H9 (cell line): ENCODE results near the gene DLG2. TPM values are rescaled to one million over a fixed set of nuclear protein-coding genes. Genes with fewer than 3 reads are reported as not detected.

Experiments used
- DNase-seq: peaks from one replicate; pipeline ENCODE4 v3.0.0-alpha.2; 2017
- H2AFZ ChIP-seq: one replicate; pipeline ENCODE4 v1.6.1; 2013; ENCODE audit warnings: mild to moderate bottlenecking, low read length, control low read depth, moderate library complexity
- H2AK5ac ChIP-seq: 2 replicates; pipeline ENCODE4 v1.6.1; 2013; ENCODE audit warnings: low read length, control low read depth, mixed read lengths; ENCODE audit not compliant: insufficient read length
- H2BK120ac ChIP-seq: one replicate; pipeline ENCODE4 v1.6.1; 2013; ENCODE audit warnings: low read depth, mild to moderate bottlenecking, low read length, control low read depth, inconsistent platforms; ENCODE audit not compliant: poor library complexity, severe bottlenecking
- H2BK12ac ChIP-seq: 2 replicates; pipeline ENCODE4 v1.6.1; 2013; ENCODE audit warnings: low read length, control low read depth, mixed read lengths, low read depth; ENCODE audit not compliant: insufficient read length
- H2BK15ac ChIP-seq: 2 replicates; pipeline ENCODE4 v1.6.1; 2013; ENCODE audit warnings: low read depth, low read length, control low read depth
- H2BK20ac ChIP-seq: one replicate; pipeline ENCODE4 v1.6.1; 2013; ENCODE audit warnings: low read depth, mild to moderate bottlenecking, low read length, control low read depth, inconsistent platforms; ENCODE audit not compliant: poor library complexity, severe bottlenecking
- H2BK5ac ChIP-seq: 2 replicates; pipeline ENCODE4 v1.6.1; 2013; ENCODE audit warnings: low read length, control low read depth, mixed read lengths; ENCODE audit not compliant: insufficient read length
- H3K14ac ChIP-seq: 2 replicates; pipeline ENCODE4 v1.6.1; 2013; ENCODE audit warnings: low read length, control low read depth; ENCODE audit not compliant: insufficient read depth
- H3K18ac ChIP-seq: 2 replicates; pipeline ENCODE4 v1.6.1; 2013; ENCODE audit warnings: low read depth, mild to moderate bottlenecking, mixed read lengths, low read length, control low read depth; ENCODE audit not compliant: insufficient read length
- H3K23ac ChIP-seq: 2 replicates; pipeline ENCODE4 v1.6.1; 2013; ENCODE audit warnings: low read length, control low read depth, mixed read lengths, low read depth; ENCODE audit not compliant: insufficient read length
- H3K23me2 ChIP-seq: 2 replicates; pipeline ENCODE4 v1.6.1; 2013; ENCODE audit warnings: low read depth, mild to moderate bottlenecking, mixed read lengths, low read length, control low read depth; ENCODE audit not compliant: insufficient read length, poor library complexity, severe bottlenecking
- H3K27ac ChIP-seq: 2 replicates; pipeline ENCODE4 v1.5.1; 2013; ENCODE audit warnings: low read length, control low read depth, mixed read lengths, low read depth; ENCODE audit not compliant: insufficient read length
- H3K27me3 ChIP-seq: 2 replicates; pipeline ENCODE4 v1.6.1; 2013; ENCODE audit warnings: low read length, control low read depth, inconsistent platforms; ENCODE audit not compliant: insufficient read depth
- H3K4ac ChIP-seq: 2 replicates; pipeline ENCODE4 v1.6.1; 2013; ENCODE audit warnings: low read depth, mild to moderate bottlenecking, control low read depth, inconsistent platforms, low read length, moderate library complexity
- H3K4me1 ChIP-seq: 2 replicates; pipeline ENCODE4 v1.6.1; 2013; ENCODE audit warnings: low read length, control low read depth, inconsistent platforms; ENCODE audit not compliant: insufficient read depth
- H3K4me2 ChIP-seq: 2 replicates; pipeline ENCODE4 v1.6.1; 2013; ENCODE audit warnings: low read length, control low read depth, mixed read lengths; ENCODE audit not compliant: insufficient read length, insufficient read depth
- H3K56ac ChIP-seq: 2 replicates; pipeline ENCODE4 v1.6.1; 2013; ENCODE audit warnings: low read depth, mild to moderate bottlenecking, mixed read lengths, low read length, control low read depth; ENCODE audit not compliant: insufficient read length
- H3K79me1 ChIP-seq: 2 replicates; pipeline ENCODE4 v1.6.1; 2013; ENCODE audit warnings: low read depth, mild to moderate bottlenecking, moderate library complexity, low read length, control low read depth, inconsistent platforms; ENCODE audit not compliant: insufficient read depth, poor library complexity, severe bottlenecking
- H3K79me2 ChIP-seq: 2 replicates; pipeline ENCODE4 v1.6.1; 2013; ENCODE audit warnings: low read length, control low read depth, inconsistent platforms; ENCODE audit not compliant: insufficient read depth
- H3K9ac ChIP-seq: 2 replicates; pipeline ENCODE4 v1.6.1; 2013; ENCODE audit warnings: low read length, control low read depth, mixed read lengths; ENCODE audit not compliant: insufficient read length; ENCODE audit errors: extremely low read depth
- H3K9me3 ChIP-seq: one replicate; pipeline ENCODE4 v1.6.1; 2013; ENCODE audit warnings: low read depth, low read length, inconsistent platforms; ENCODE audit not compliant: control insufficient read depth
- H3T11ph ChIP-seq: one replicate; pipeline ENCODE4 v1.6.1; 2013; ENCODE audit warnings: mild to moderate bottlenecking, low read length, control low read depth, inconsistent platforms
- H4K20me1 ChIP-seq: one replicate; pipeline ENCODE4 v1.6.1; 2013; ENCODE audit not compliant: control insufficient read depth, insufficient read length, insufficient read depth
- H4K5ac ChIP-seq: 2 replicates; pipeline ENCODE4 v1.6.1; 2013; ENCODE audit warnings: low read depth, mild to moderate bottlenecking, mixed read lengths, low read length, control low read depth; ENCODE audit not compliant: insufficient read length
- H4K8ac ChIP-seq: replicated peaks from 2 replicates; pipeline ENCODE4 v1.6.1; 2013; ENCODE audit warnings: low read length, control low read depth, mixed read lengths, low read depth; ENCODE audit not compliant: insufficient read length
- H4K91ac ChIP-seq: 2 replicates; pipeline ENCODE4 v1.6.1; 2013; ENCODE audit warnings: low read depth, mild to moderate bottlenecking, moderate library complexity, mixed read lengths, low read length, control low read depth; ENCODE audit not compliant: insufficient read length
- H3K27ac Mint-ChIP-seq, 3 experiments: 2 replicates in 2 of 3; 3 replicates in 1 of 3; pipeline ENCODE4 v1.8.0; 2020 to 2021; ENCODE audit warnings: mixed read lengths in 3 of 3, mild to moderate bottlenecking in 1 of 3, moderate library complexity in 1 of 3
- H3K27me3 Mint-ChIP-seq: 2 replicates; pipeline ENCODE4 v1.8.0; 2021; ENCODE audit warnings: low read depth, mild to moderate bottlenecking, moderate library complexity, mixed read lengths
- H3K36me3 Mint-ChIP-seq, 3 experiments: 2 replicates in 2 of 3; 3 replicates in 1 of 3; pipeline ENCODE4 v1.8.0; 2020 to 2021; ENCODE audit warnings: low read depth in 3 of 3, mixed read lengths in 3 of 3; ENCODE audit not compliant: insufficient read depth in 1 of 3
- H3K4me1 Mint-ChIP-seq, 2 experiments: 2 replicates each; pipeline ENCODE4 v1.8.0; 2020; ENCODE audit warnings: mixed read lengths in 2 of 2
- H3K4me3 Mint-ChIP-seq, 2 experiments: 2 replicates in 1 of 2; 3 replicates in 1 of 2; pipeline ENCODE4 v1.8.0; 2020 to 2021; ENCODE audit warnings: mild to moderate bottlenecking in 2 of 2, mixed read lengths in 2 of 2, moderate library complexity in 1 of 2
- H3K9me3 Mint-ChIP-seq, 2 experiments: 2 replicates in 1 of 2; 3 replicates in 1 of 2; pipeline ENCODE4 v1.8.0; 2020; ENCODE audit warnings: mild to moderate bottlenecking in 2 of 2, mixed read lengths in 2 of 2, moderate library complexity in 1 of 2
- total RNA-seq: library from RNA; stranded (reverse); gene quantifications from 2 replicates; pipeline ENCODE4 v1.2.1, GENCODE V29; 2021
- TF ChIP-seq, protein P1 (sequence below): fragments of 200-600 bp; sonication (generic); conservative IDR thresholded peaks from 3 replicates; pipeline ENCODE4 v1.8.0; 2021; ENCODE audit warnings: antibody characterized with exemption, mild to moderate bottlenecking

Gene DLG2
- total RNA-seq, 1 experiment from 2014 or later: 8.0 TPM

DNA sequence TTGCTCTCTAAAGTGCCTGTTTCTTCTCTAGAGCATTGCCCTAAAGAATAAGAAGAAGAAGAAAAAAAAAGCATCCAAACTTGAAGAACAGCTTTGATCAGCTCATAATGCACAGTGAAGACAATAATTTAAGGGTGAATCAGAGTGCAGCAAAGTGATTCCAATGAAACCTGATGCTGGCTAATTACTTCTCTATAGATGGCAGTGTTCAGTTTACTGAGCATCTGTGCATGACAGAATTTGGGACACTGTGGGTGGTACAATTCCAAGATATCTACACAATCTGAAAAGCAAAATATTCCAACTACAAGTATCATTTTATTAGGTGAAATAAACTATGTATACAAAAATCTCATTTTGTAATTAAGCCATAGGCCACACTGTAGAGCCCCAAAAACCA lies 1890.5 kb downstream of the DLG2 start:
- Histone ChIP-seq H4K8ac (no peak overlapping the region), H3K4me1 (no peaks in the 10 kb centered on the region), H3K23ac (no peak overlapping the region)

More for the DNA sequence above, 1890.5 kb downstream of the DLG2 start:
- Histone ChIP-seq H2BK5ac (no peak overlapping the region), H3K56ac (no peak overlapping the region), H3K9me3 (no peaks in the 10 kb centered on the region), H2BK12ac (no peak overlapping the region), H3T11ph (no peak overlapping the region), H3K79me2 (no peaks in the 10 kb centered on the region), H3K27me3 (no peaks in the 10 kb centered on the region), H3K23me2 (no peaks in the 10 kb centered on the region), H4K5ac (no peak overlapping the region), H3K18ac (no peak overlapping the region), H4K20me1 (no peaks in the 10 kb centered on the region), H2AK5ac (no peak overlapping the region), H3K4me2 (no peak overlapping the region), H2BK20ac (no peak overlapping the region), H3K79me1 (no peaks in the 10 kb centered on the region), H2BK120ac (no peak overlapping the region), H3K4ac (no peak overlapping the region), H3K9ac (no peak overlapping the region), H3K14ac (no peak overlapping the region), H2AFZ (no peak overlapping the region), H2BK15ac (no peak overlapping the region), H4K91ac (no peak overlapping the region), H3K27ac (no peak overlapping the region)
- H3K27ac Mint-ChIP-seq: no peak overlapping the region
- no peaks in the 10 kb centered on the region for H3K9me3 Mint-ChIP-seq
- TF ChIP-seq, protein P1, sequence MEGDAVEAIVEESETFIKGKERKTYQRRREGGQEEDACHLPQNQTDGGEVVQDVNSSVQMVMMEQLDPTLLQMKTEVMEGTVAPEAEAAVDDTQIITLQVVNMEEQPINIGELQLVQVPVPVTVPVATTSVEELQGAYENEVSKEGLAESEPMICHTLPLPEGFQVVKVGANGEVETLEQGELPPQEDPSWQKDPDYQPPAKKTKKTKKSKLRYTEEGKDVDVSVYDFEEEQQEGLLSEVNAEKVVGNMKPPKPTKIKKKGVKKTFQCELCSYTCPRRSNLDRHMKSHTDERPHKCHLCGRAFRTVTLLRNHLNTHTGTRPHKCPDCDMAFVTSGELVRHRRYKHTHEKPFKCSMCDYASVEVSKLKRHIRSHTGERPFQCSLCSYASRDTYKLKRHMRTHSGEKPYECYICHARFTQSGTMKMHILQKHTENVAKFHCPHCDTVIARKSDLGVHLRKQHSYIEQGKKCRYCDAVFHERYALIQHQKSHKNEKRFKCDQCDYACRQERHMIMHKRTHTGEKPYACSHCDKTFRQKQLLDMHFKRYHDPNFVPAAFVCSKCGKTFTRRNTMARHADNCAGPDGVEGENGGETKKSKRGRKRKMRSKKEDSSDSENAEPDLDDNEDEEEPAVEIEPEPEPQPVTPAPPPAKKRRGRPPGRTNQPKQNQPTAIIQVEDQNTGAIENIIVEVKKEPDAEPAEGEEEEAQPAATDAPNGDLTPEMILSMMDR: no peak
- no peak for DNase-seq
- no peaks in the 10 kb centered on the region for H3K27me3 Mint-ChIP-seq
- no peaks in the 10 kb centered on the region for H3K4me1 Mint-ChIP-seq
- H3K4me3 Mint-ChIP-seq: no peak overlapping the region
- H3K36me3 Mint-ChIP-seq: no peaks in the 10 kb centered on the region
